Activated CD4-positive, alpha-beta T cell treated with anti-CD3 and anti-CD28 coated beads for 24 hours (primary cell): ENCODE data around the gene SCFD2.

Source experiments
- DNase-seq, 2 donors: peaks; one replicate each; pipeline ENCODE4 v3.0.0-alpha.2; 2020; ENCODE audit warnings: low read depth in 2 of 2

The SCFD2 gene

GRCh38 chr4:52931243-52931642 is 434.6 kb downstream of the SCFD2 start:
- DNase-seq, result no peak

- DNase-seq, result no peak
These were observed 439.5 kb downstream of the SCFD2 start for GRCh38 chr4:52926196-52926974.

- no peak for DNase-seq
These were observed 440.3 kb downstream of the SCFD2 start for GRCh38 chr4:52925531-52925968.

GRCh38 chr4:52919461-52919860 is 446.4 kb downstream of the SCFD2 start:
- no peak for DNase-seq

GRCh38 chr4:52917817-52918216 is 448.0 kb downstream of the SCFD2 start:
- DNase-seq, result no peak

GRCh38 chr4:52915730-52916300 is 450.0 kb downstream of the SCFD2 start:
- DNase-seq, result no peak

- DNase-seq, result no peak
These were observed 450.7 kb downstream of the SCFD2 start for GRCh38 chr4:52915191-52915590.

GRCh38 chr4:52914051-52914605 is 451.7 kb downstream of the SCFD2 start:
- no peak for DNase-seq

GRCh38 chr4:52912608-52913007 is 453.3 kb downstream of the SCFD2 start:
- no peak for DNase-seq

GRCh38 chr4:52911684-52912294 is 454.1 kb downstream of the SCFD2 start:
- DNase-seq, result peak; percentile 60 to 66

GRCh38 chr4:52910115-52910514 is 455.7 kb downstream of the SCFD2 start:
- DNase-seq, result no peak

GRCh38 chr4:52907510-52907909 is 458.4 kb downstream of the SCFD2 start:
- DNase-seq, result no peak

GRCh38 chr4:52904421-52904820 is 461.4 kb downstream of the SCFD2 start:
- DNase-seq, result no peak

GRCh38 chr4:52903273-52903672 is 462.6 kb downstream of the SCFD2 start:
- DNase-seq, result no peak

GRCh38 chr4:52894443-52894842 is 471.4 kb downstream of the SCFD2 start:
- no peak for DNase-seq

- no peak for DNase-seq
These were observed 473.0 kb downstream of the SCFD2 start for GRCh38 chr4:52892880-52893279.

- no peak for DNase-seq
These were observed 474.1 kb downstream of the SCFD2 start for GRCh38 chr4:52891743-52892142.

GRCh38 chr4:52890521-52890791 is 475.4 kb downstream of the SCFD2 start:
- no peak for DNase-seq

- no peak for DNase-seq
These were observed 475.9 kb downstream of the SCFD2 start for GRCh38 chr4:52889778-52890520.

- no peak for DNase-seq
These were observed 476.5 kb downstream of the SCFD2 start for GRCh38 chr4:52889354-52889753.

GRCh38 chr4:52884994-52885393 is 480.9 kb downstream of the SCFD2 start:
- no peak for DNase-seq
